ENCODE data around the gene ST7. TPM values are rescaled to one million over a fixed set of nuclear protein-coding genes. Genes with fewer than 3 reads are reported as not detected.
"Not testable (repeated sequence)": the region's sequence is repeated elsewhere in the genome, so short reads cannot be mapped to it uniquely, and the experiment has no call there.

Gene ST7
- total and polyA plus RNA-seq, 9 donors = 11.6 to 20.7 (median 15.0) TPM

GRCh38 chr7:117245703-117246102 is 292.4 kb downstream of the ST7 start:
- H3K27me3 ChIP-seq (ENCODE audit: control insufficient read depth, insufficient read depth, low read length); DNase-seq; H3K9me3 ChIP-seq (replicated peaks; ENCODE audit: control insufficient read depth, low read depth, low read length); H3K36me3 ChIP-seq (ENCODE audit: control insufficient read depth, insufficient read depth, low read length); H3K27ac ChIP-seq (ENCODE audit: low read length); H3K4me3 ChIP-seq (ENCODE audit: low read length); H3K4me1 ChIP-seq (ENCODE audit: control insufficient read depth, insufficient read depth, low read length): not testable (repeated sequence)
- 83% methylated on average over 1 of the region's 2 CpGs for WGBS (ENCODE audit: insufficient coverage)

- Histone ChIP-seq H3K9me3 (replicated peaks; ENCODE audit: control insufficient read depth, low read depth, low read length) (peaks cover 3% of the 10 kb centered on the region), H3K36me3 (ENCODE audit: control insufficient read depth, insufficient read depth, low read length) (no peaks in the 10 kb centered on the region), H3K4me1 (ENCODE audit: control insufficient read depth, insufficient read depth, low read length) (no peaks in the 10 kb centered on the region), H3K27ac (ENCODE audit: low read length) (no peak overlapping the region), H3K27me3 (ENCODE audit: control insufficient read depth, insufficient read depth, low read length) (no peaks in the 10 kb centered on the region), H3K4me3 (ENCODE audit: low read length) (no peak overlapping the region)
- DNase-seq = no peak
- 85% methylated on average over 4 of the region's 4 CpGs for WGBS (ENCODE audit: insufficient coverage)
Observed at GRCh38 chr7:117247809-117248208, 294.5 kb downstream of the ST7 start.

- no peak for DNase-seq
- WGBS (ENCODE audit: insufficient coverage) = 44% methylated on average over 5 of the region's 5 CpGs
- no peaks in the 10 kb centered on the region for H3K36me3 ChIP-seq (ENCODE audit: control insufficient read depth, insufficient read depth, low read length)
- no peaks in the 10 kb centered on the region for H3K27me3 ChIP-seq (ENCODE audit: control insufficient read depth, insufficient read depth, low read length)
- no peaks in the 10 kb centered on the region for H3K4me1 ChIP-seq (ENCODE audit: control insufficient read depth, insufficient read depth, low read length)
- no peak overlapping the region for H3K4me3 ChIP-seq (ENCODE audit: low read length)
- peaks cover 3% of the 10 kb centered on the region for H3K9me3 ChIP-seq (replicated peaks; ENCODE audit: control insufficient read depth, low read depth, low read length)
- H3K27ac ChIP-seq (ENCODE audit: low read length) = no peak overlapping the region
Observed at GRCh38 chr7:117248829-117249228, 295.5 kb downstream of the ST7 start.

- Histone ChIP-seq H3K27ac (ENCODE audit: low read length) (no peak overlapping the region), H3K27me3 (ENCODE audit: control insufficient read depth, insufficient read depth, low read length) (no peaks in the 10 kb centered on the region), H3K4me1 (ENCODE audit: control insufficient read depth, insufficient read depth, low read length) (no peaks in the 10 kb centered on the region), H3K36me3 (ENCODE audit: control insufficient read depth, insufficient read depth, low read length) (no peaks in the 10 kb centered on the region), H3K9me3 (replicated peaks; ENCODE audit: control insufficient read depth, low read depth, low read length) (no peaks in the 10 kb centered on the region), H3K4me3 (ENCODE audit: low read length) (no peak overlapping the region)
- 82% methylated on average over 5 of the region's 5 CpGs for WGBS (ENCODE audit: insufficient coverage)
- no peak for DNase-seq
Observed at GRCh38 chr7:117249696-117250095, 296.4 kb downstream of the ST7 start.

- H3K9me3 ChIP-seq (replicated peaks; ENCODE audit: control insufficient read depth, low read depth, low read length) = no peaks in the 10 kb centered on the region
- peaks cover under 1% of the 10 kb centered on the region for H3K27me3 ChIP-seq (ENCODE audit: control insufficient read depth, insufficient read depth, low read length)
- no peak overlapping the region for H3K27ac ChIP-seq (ENCODE audit: low read length)
- no peaks in the 10 kb centered on the region for H3K4me1 ChIP-seq (ENCODE audit: control insufficient read depth, insufficient read depth, low read length)
- no peak for DNase-seq
- H3K4me3 ChIP-seq (ENCODE audit: low read length) = no peak overlapping the region
- no peaks in the 10 kb centered on the region for H3K36me3 ChIP-seq (ENCODE audit: control insufficient read depth, insufficient read depth, low read length)
Observed at GRCh38 chr7:117250245-117250644, 296.9 kb downstream of the ST7 start.

- Histone ChIP-seq H3K9me3 (replicated peaks; ENCODE audit: control insufficient read depth, low read depth, low read length) (no peaks in the 10 kb centered on the region), H3K4me1 (ENCODE audit: control insufficient read depth, insufficient read depth, low read length) (no peaks in the 10 kb centered on the region), H3K27ac (ENCODE audit: low read length) (no peak overlapping the region), H3K27me3 (ENCODE audit: control insufficient read depth, insufficient read depth, low read length) (peaks cover 2% of the 10 kb centered on the region), H3K36me3 (ENCODE audit: control insufficient read depth, insufficient read depth, low read length) (no peaks in the 10 kb centered on the region), H3K4me3 (ENCODE audit: low read length) (no peak overlapping the region)
- 66% methylated on average over 3 of the region's 4 CpGs for WGBS (ENCODE audit: insufficient coverage)
- peak; percentile 17 for DNase-seq
Observed at GRCh38 chr7:117250801-117251200, 297.5 kb downstream of the ST7 start.

- WGBS (ENCODE audit: insufficient coverage) = 72% methylated on average over 4 of the region's 4 CpGs
- DNase-seq = no peak
- H3K36me3 ChIP-seq (ENCODE audit: control insufficient read depth, insufficient read depth, low read length) = no peaks in the 10 kb centered on the region
- no peaks in the 10 kb centered on the region for H3K9me3 ChIP-seq (replicated peaks; ENCODE audit: control insufficient read depth, low read depth, low read length)
- no peak overlapping the region for H3K27ac ChIP-seq (ENCODE audit: low read length)
- peaks cover 2% of the 10 kb centered on the region for H3K27me3 ChIP-seq (ENCODE audit: control insufficient read depth, insufficient read depth, low read length)
- H3K4me1 ChIP-seq (ENCODE audit: control insufficient read depth, insufficient read depth, low read length) = no peaks in the 10 kb centered on the region
- no peak overlapping the region for H3K4me3 ChIP-seq (ENCODE audit: low read length)
Observed at GRCh38 chr7:117251687-117252086, 298.4 kb downstream of the ST7 start.

- no peaks in the 10 kb centered on the region for H3K4me1 ChIP-seq (ENCODE audit: control insufficient read depth, insufficient read depth, low read length)
- H3K9me3 ChIP-seq (replicated peaks; ENCODE audit: control insufficient read depth, low read depth, low read length) = no peaks in the 10 kb centered on the region
- DNase-seq = no peak
- H3K4me3 ChIP-seq (ENCODE audit: low read length) = no peak overlapping the region
- no peaks in the 10 kb centered on the region for H3K36me3 ChIP-seq (ENCODE audit: control insufficient read depth, insufficient read depth, low read length)
- H3K27ac ChIP-seq (ENCODE audit: low read length) = no peak overlapping the region
- no CpG with 5 or more reads among the region's 1 CpG for WGBS (ENCODE audit: insufficient coverage)
- peaks cover 2% of the 10 kb centered on the region for H3K27me3 ChIP-seq (ENCODE audit: control insufficient read depth, insufficient read depth, low read length)
Observed at GRCh38 chr7:117259615-117260014, 306.3 kb downstream of the ST7 start.

- no CpG with 5 or more reads among the region's 2 CpGs for WGBS (ENCODE audit: insufficient coverage)
- Histone ChIP-seq H3K4me3 (ENCODE audit: low read length) (no peak overlapping the region), H3K36me3 (ENCODE audit: control insufficient read depth, insufficient read depth, low read length) (no peaks in the 10 kb centered on the region), H3K27ac (ENCODE audit: low read length) (no peak overlapping the region), H3K9me3 (replicated peaks; ENCODE audit: control insufficient read depth, low read depth, low read length) (no peaks in the 10 kb centered on the region), H3K4me1 (ENCODE audit: control insufficient read depth, insufficient read depth, low read length) (no peaks in the 10 kb centered on the region), H3K27me3 (ENCODE audit: control insufficient read depth, insufficient read depth, low read length) (no peaks in the 10 kb centered on the region)
- DNase-seq = no peak
Observed at GRCh38 chr7:117262546-117262945, 309.2 kb downstream of the ST7 start.

- H3K36me3 ChIP-seq (ENCODE audit: control insufficient read depth, insufficient read depth, low read length) = no peaks in the 10 kb centered on the region
- H3K27me3 ChIP-seq (ENCODE audit: control insufficient read depth, insufficient read depth, low read length) = no peaks in the 10 kb centered on the region
- H3K9me3 ChIP-seq (replicated peaks; ENCODE audit: control insufficient read depth, low read depth, low read length) = no peaks in the 10 kb centered on the region
- WGBS (ENCODE audit: insufficient coverage) = no CpG with 5 or more reads among the region's 1 CpG
- DNase-seq = no peak
- no peaks in the 10 kb centered on the region for H3K4me1 ChIP-seq (ENCODE audit: control insufficient read depth, insufficient read depth, low read length)
- H3K4me3 ChIP-seq (ENCODE audit: low read length) = no peak overlapping the region
- H3K27ac ChIP-seq (ENCODE audit: low read length) = no peak overlapping the region
Observed at GRCh38 chr7:117264716-117265115, 311.4 kb downstream of the ST7 start.

- Histone ChIP-seq H3K27me3 (ENCODE audit: control insufficient read depth, insufficient read depth, low read length) (no peaks in the 10 kb centered on the region), H3K9me3 (replicated peaks; ENCODE audit: control insufficient read depth, low read depth, low read length) (no peaks in the 10 kb centered on the region), H3K27ac (ENCODE audit: low read length) (no peak overlapping the region), H3K4me3 (ENCODE audit: low read length) (no peak overlapping the region), H3K36me3 (ENCODE audit: control insufficient read depth, insufficient read depth, low read length) (no peaks in the 10 kb centered on the region), H3K4me1 (ENCODE audit: control insufficient read depth, insufficient read depth, low read length) (no peaks in the 10 kb centered on the region)
- no CpG with 5 or more reads among the region's 5 CpGs for WGBS (ENCODE audit: insufficient coverage)
- DNase-seq = no peak
Observed at GRCh38 chr7:117269417-117269816, 316.1 kb downstream of the ST7 start.
